Upper lobe of left lung (tissue), 4 donors: Measurements from ENCODE around the gene OR2T27.

Experiments used
- EP300 ChIP-seq, 4 donors: sonication (generic); formaldehyde crosslinking; IDR thresholded peaks; one replicate each; pipeline ENCODE4 v1.5.1; 2017; ENCODE audit warnings: antibody characterized with exemption in 4 of 4, control low read depth in 2 of 4
- POLR2A ChIP-seq, 4 donors: fragments of 450-650 bp; IDR thresholded peaks; one replicate each; pipeline ENCODE4 v1.5.1; 2016 to 2017; ENCODE audit warnings: antibody characterized with exemption in 4 of 4, mild to moderate bottlenecking in 2 of 4
- POLR2AphosphoS5 ChIP-seq, 2 donors: sonication (generic); formaldehyde crosslinking; IDR thresholded peaks; one replicate each; pipeline ENCODE4 v1.5.1; 2017; ENCODE audit warnings: antibody characterized with exemption in 2 of 2
- TF ChIP-seq, protein P1 (sequence below), 6 experiments: fragments of 450-650 bp in 4 of 6; fragments of 200-600 bp in 2 of 6; sonication (generic) in 2 of 6; IDR thresholded peaks; one replicate each; pipeline ENCODE4 v1.5.1; 2016 to 2019; ENCODE audit warnings: antibody characterized with exemption in 6 of 6

- TF ChIP-seq, protein P1, sequence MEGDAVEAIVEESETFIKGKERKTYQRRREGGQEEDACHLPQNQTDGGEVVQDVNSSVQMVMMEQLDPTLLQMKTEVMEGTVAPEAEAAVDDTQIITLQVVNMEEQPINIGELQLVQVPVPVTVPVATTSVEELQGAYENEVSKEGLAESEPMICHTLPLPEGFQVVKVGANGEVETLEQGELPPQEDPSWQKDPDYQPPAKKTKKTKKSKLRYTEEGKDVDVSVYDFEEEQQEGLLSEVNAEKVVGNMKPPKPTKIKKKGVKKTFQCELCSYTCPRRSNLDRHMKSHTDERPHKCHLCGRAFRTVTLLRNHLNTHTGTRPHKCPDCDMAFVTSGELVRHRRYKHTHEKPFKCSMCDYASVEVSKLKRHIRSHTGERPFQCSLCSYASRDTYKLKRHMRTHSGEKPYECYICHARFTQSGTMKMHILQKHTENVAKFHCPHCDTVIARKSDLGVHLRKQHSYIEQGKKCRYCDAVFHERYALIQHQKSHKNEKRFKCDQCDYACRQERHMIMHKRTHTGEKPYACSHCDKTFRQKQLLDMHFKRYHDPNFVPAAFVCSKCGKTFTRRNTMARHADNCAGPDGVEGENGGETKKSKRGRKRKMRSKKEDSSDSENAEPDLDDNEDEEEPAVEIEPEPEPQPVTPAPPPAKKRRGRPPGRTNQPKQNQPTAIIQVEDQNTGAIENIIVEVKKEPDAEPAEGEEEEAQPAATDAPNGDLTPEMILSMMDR (IDR thresholded peaks at IDR 0.05) = no peak
- TF ChIP-seq POLR2AphosphoS5 (IDR thresholded peaks at IDR 0.05) (no peak), POLR2A (IDR thresholded peaks at IDR 0.05) (no peak), EP300 (IDR thresholded peaks at IDR 0.05) (no peak)
Measured at GRCh38 chr1:248610301-248610700, 45.0 kb downstream of the OR2T27 start.
